A673 (cell line): ENCODE measurements around the gene PLCXD3. TPM values are rescaled to one million over a fixed set of nuclear protein-coding genes. Genes with fewer than 3 reads are reported as not detected.

ENCODE experiments used
- BruUV-seq: library from RNA; stranded (reverse); fragments of 400-500 nt; replicated peaks from 2 replicates; lab custom pipeline; 2021; lab: Mats Ljungman, UMichigan
- CTCF ChIA-PET: fragments of 300-600 bp; sonication (Branson Sonifier 250); formaldehyde crosslinking; loops from one replicate; lab custom pipeline; 2022; ENCODE audit warnings: antibody characterized with exemption; lab: Charles Lee
- POLR2A ChIA-PET: fragments of 300-600 bp; sonication (Branson Sonifier 250); formaldehyde crosslinking; loops from one replicate; lab custom pipeline; 2022; ENCODE audit warnings: antibody characterized with exemption; ENCODE audit not compliant: low non-redundant PET; lab: Charles Lee
- DNase-seq: peaks from one replicate; pipeline ENCODE4 v3.0.0-alpha.2; 2015; ENCODE audit warnings: low spot score
- H3K27ac ChIP-seq: fragments of 200-600 bp; sonication (generic); 2 replicates; pipeline ENCODE4 v1.5.1; 2016; ENCODE audit warnings: mixed run types, low read depth, mild to moderate bottlenecking, mixed read lengths, antibody characterized with exemption, low read length; ENCODE audit not compliant: poor library complexity, severe bottlenecking
- H3K27me3 ChIP-seq: fragments of 200-600 bp; sonication (generic); replicated peaks from 2 replicates; pipeline ENCODE4 v1.6.1; 2017; ENCODE audit warnings: mixed run types, low read depth, mild to moderate bottlenecking, mixed read lengths, antibody characterized with exemption, low read length; ENCODE audit not compliant: insufficient read depth, poor library complexity
- H3K36me3 ChIP-seq: fragments of 200-600 bp; sonication (generic); 2 replicates; pipeline ENCODE4 v1.6.1; 2016; ENCODE audit warnings: mixed run types, mild to moderate bottlenecking, mixed read lengths, antibody characterized with exemption, low read length; ENCODE audit not compliant: insufficient read depth, poor library complexity, severe bottlenecking
- H3K4me1 ChIP-seq: fragments of 200-600 bp; sonication (generic); 2 replicates; pipeline ENCODE4 v1.6.1; 2017; ENCODE audit warnings: mixed run types, mild to moderate bottlenecking, mixed read lengths, antibody characterized with exemption, low read length; ENCODE audit not compliant: insufficient read depth, poor library complexity, severe bottlenecking
- H3K4me3 ChIP-seq: fragments of 200-600 bp; sonication (generic); 2 replicates; pipeline ENCODE4 v1.5.1; 2016; ENCODE audit warnings: low read depth, mixed run types, mild to moderate bottlenecking, mixed read lengths, low read length; ENCODE audit not compliant: poor library complexity, severe bottlenecking
- H3K9me3 ChIP-seq: fragments of 200-600 bp; sonication (generic); 2 replicates; pipeline ENCODE4 v1.6.1; 2016; ENCODE audit warnings: mixed run types, low read depth, mild to moderate bottlenecking, mixed read lengths, antibody characterized with exemption, low read length; ENCODE audit not compliant: poor library complexity, severe bottlenecking
- CTCF ChIP-seq: fragments of 300-800, 200-600 bp; sonication (generic); conservative IDR thresholded peaks from 2 replicates; pipeline ENCODE4 v1.5.1; 2017; ENCODE audit warnings: low read depth, mild to moderate bottlenecking, antibody characterized with exemption, low read length, moderate library complexity, mixed read lengths
- EZH2 ChIP-seq: fragments of 200-600 bp; sonication (generic); IDR thresholded peaks from 2 replicates; pipeline ENCODE4 v1.6.1; 2017; ENCODE audit warnings: borderline replicate concordance, low read depth, mild to moderate bottlenecking, mixed read lengths, antibody characterized with exemption, low read length; ENCODE audit not compliant: poor library complexity, severe bottlenecking
- intact Hi-C: fragments of 100-400 bp; cut with micrococcal nuclease; formaldehyde crosslinking; loops from one replicate; pipeline ENCODE4 v1.10.0; 2022; ENCODE audit not compliant: unreplicated experiment
- total RNA-seq: library from RNA; stranded (reverse); gene quantifications from 2 replicates; pipeline ENCODE4 v1.2.3, GENCODE V29; 2021

PLCXD3 gene
- total RNA-seq, 1 experiment from 2014 or later = 1.3 TPM

DNA sequence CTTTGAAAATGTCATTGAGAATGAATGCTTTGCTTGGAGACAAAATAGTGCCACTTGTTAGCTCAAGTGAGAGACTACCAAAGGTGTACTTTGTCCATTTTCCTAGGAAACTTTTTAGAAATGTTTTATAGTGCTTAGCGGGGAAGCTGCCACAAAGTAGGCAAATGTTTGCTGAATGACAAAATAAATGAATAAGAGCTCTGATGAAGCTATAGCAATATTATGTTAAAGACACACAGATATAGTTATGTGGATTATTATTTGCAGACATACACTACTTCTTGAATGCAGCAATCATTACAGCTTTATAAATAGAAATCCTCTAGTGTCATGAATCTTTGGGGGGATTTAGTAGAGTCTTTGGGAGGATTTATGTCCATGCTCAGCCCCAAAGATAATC lies 204.4 kb downstream of the PLCXD3 start:
- Histone ChIP-seq H3K9me3 (no peaks in the 10 kb centered on the region), H3K4me1 (peaks cover 10% of the 10 kb centered on the region), H3K27me3 (no peaks in the 10 kb centered on the region), H3K27ac (no peak overlapping the region), H3K4me3 (no peak overlapping the region), H3K36me3 (no peaks in the 10 kb centered on the region)
- ChIA-PET POLR2A (no interaction called here), CTCF (no interaction called here)
- no peak for DNase-seq
- TF ChIP-seq EZH2 (no peak), CTCF (no peak)
- no TSS peak for BruUV-seq
- intact Hi-C loops = no loop called here

DNA sequence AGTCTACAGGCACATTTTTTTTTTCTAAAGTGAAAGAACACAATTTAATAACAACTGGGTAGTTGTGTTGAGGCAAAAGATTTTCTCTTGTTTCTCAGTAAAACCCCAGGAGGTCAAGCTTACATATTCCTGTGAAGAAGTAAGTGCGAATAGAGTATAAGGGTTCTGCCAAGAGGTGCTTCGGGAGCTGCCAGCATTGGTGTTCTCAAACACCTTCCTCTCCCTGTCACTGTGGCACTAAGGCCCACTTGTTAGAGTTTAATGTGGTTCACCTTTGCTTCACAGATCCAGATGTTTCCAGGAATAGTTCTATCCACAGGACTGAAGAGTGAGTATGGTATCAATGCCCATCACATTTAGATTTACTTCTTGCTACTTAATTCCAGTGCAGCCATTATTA lies 205.3 kb downstream of the PLCXD3 start:
- no TSS peak for BruUV-seq
- DNase-seq = no peak
- CTCF ChIA-PET = no interaction called here
- no peak overlapping the region for H3K4me3 ChIP-seq
- intact Hi-C loops = no loop called here
- no peaks in the 10 kb centered on the region for H3K36me3 ChIP-seq
- POLR2A ChIA-PET = no interaction called here
- H3K9me3 ChIP-seq = no peaks in the 10 kb centered on the region
- H3K4me1 ChIP-seq = peaks cover under 1% of the 10 kb centered on the region
- no peak overlapping the region for H3K27ac ChIP-seq
- TF ChIP-seq EZH2 (no peak), CTCF (no peak)
- H3K27me3 ChIP-seq = no peaks in the 10 kb centered on the region

- H3K9me3 ChIP-seq = peaks cover 5% of the 10 kb centered on the region
- no peaks in the 10 kb centered on the region for H3K4me1 ChIP-seq
- no peak overlapping the region for H3K27ac ChIP-seq
- no peaks in the 10 kb centered on the region for H3K27me3 ChIP-seq
- intact Hi-C loops = no loop called here
- no peaks in the 10 kb centered on the region for H3K36me3 ChIP-seq
- ChIA-PET POLR2A (no interaction called here), CTCF (no interaction called here)
- H3K4me3 ChIP-seq = no peak overlapping the region
- no peak for DNase-seq
- no TSS peak for BruUV-seq
- TF ChIP-seq EZH2 (no peak), CTCF (no peak)
Measured at GRCh38 chr5:41296066-41296465, 214.3 kb downstream of the PLCXD3 start.
